Gastrocnemius medialis (tissue), 4 donors: Measurements from ENCODE around the gene COLEC12.

Source experiments
- POLR2A ChIP-seq, 2 donors: fragments of 450-650 bp; IDR thresholded peaks; one replicate each; pipeline ENCODE4 v1.6.1; 2017; ENCODE audit warnings: antibody characterized with exemption in 2 of 2, mild to moderate bottlenecking in 2 of 2, moderate library complexity in 2 of 2
- TF ChIP-seq, protein P1 (sequence below), 5 experiments: fragments of 450-650 bp in 3 of 5; fragments of 200-600 bp in 2 of 5; sonication (generic) in 2 of 5; IDR thresholded peaks in 4 of 5; conservative IDR thresholded peaks in 1 of 5; 1 replicate in 4 of 5; 2 replicates in 1 of 5; pipeline ENCODE4 v1.5.1; 2016 to 2019; ENCODE audit warnings: antibody characterized with exemption in 5 of 5, mild to moderate bottlenecking in 3 of 5, moderate library complexity in 3 of 5

DNA sequence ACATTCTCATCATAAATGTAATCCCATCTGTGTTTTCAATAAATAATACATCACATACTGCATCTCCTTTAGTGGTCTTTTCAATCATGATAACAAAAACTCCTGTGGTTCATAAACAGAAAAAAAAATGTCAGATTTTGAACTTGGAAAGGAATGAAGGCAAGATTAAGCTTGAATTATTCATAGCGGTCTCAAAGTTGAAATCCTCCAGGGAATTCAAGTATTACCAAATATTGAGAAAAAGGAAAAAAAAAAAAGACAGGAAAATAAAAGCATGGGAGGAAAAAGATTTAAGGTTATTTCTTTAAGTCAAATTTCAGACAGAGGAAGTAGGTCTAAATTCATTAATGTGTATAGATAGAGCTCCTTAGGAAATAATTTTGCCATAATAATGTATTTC lies 92.1 kb downstream of the COLEC12 start:
- TF ChIP-seq, protein P1, sequence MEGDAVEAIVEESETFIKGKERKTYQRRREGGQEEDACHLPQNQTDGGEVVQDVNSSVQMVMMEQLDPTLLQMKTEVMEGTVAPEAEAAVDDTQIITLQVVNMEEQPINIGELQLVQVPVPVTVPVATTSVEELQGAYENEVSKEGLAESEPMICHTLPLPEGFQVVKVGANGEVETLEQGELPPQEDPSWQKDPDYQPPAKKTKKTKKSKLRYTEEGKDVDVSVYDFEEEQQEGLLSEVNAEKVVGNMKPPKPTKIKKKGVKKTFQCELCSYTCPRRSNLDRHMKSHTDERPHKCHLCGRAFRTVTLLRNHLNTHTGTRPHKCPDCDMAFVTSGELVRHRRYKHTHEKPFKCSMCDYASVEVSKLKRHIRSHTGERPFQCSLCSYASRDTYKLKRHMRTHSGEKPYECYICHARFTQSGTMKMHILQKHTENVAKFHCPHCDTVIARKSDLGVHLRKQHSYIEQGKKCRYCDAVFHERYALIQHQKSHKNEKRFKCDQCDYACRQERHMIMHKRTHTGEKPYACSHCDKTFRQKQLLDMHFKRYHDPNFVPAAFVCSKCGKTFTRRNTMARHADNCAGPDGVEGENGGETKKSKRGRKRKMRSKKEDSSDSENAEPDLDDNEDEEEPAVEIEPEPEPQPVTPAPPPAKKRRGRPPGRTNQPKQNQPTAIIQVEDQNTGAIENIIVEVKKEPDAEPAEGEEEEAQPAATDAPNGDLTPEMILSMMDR (IDR thresholded peaks at IDR 0.05 in 4 of 5, conservative IDR thresholded peaks at IDR 0.05 in 1 of 5): no peak
- no peak for TF ChIP-seq POLR2A (IDR thresholded peaks at IDR 0.05)
